SK-N-DZ (cell line): Measurements from ENCODE around the gene B3GNT2.
A peak's percentile ranks its signal among the peaks of the same experiment; 100 is the strongest.

Experiments
- DNase-seq: peaks from one replicate; pipeline ENCODE4 v3.0.0-alpha.2; 2015; ENCODE audit warnings: low spot score

B3GNT2 gene

DNA sequence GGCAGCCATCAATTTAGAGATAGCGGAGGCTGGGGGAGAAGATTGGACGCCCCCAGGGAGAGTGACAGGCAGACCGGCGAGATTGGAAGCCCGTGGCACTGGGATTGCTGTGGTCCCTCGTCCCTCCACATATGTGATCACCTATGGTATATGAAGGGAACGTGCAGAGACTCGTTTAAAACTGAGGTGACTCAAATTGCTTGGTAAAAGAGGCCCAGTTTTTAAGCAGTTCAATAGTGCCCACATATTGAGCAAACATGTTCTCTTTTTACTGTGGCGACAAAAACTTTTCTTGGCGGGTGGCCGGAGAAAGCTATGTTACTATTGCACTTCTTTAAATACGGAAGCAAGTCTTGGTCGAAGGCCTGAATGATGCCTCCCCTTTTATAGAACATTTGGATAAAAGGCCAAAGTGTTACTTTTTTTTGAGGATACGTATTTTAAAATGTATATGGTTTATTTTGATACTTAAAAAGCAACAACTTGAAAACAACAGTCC lies 9.1 kb downstream of the B3GNT2 start:
- DNase-seq, result no peak

DNA sequence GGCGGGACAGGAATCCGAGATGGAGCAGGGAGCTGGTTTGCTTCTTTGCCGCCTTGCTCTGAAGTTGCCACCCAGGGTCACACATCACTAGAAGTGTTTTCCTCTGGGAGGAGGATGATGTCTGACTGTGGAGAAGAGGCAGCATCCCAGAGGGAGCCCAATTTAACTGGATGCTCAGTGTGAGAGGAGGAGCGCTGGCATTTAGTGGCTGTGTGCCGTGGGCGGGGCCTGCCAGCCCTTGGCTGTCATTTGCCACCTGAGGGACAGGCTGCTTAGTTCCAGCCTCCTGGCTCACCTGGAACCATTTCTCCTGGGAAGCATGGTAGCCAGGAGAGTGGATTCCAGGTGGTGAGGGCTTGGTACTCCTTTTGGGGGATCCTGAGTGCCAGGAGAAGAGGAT lies 9.6 kb downstream of the B3GNT2 start:
- DNase-seq, result no peak

DNA sequence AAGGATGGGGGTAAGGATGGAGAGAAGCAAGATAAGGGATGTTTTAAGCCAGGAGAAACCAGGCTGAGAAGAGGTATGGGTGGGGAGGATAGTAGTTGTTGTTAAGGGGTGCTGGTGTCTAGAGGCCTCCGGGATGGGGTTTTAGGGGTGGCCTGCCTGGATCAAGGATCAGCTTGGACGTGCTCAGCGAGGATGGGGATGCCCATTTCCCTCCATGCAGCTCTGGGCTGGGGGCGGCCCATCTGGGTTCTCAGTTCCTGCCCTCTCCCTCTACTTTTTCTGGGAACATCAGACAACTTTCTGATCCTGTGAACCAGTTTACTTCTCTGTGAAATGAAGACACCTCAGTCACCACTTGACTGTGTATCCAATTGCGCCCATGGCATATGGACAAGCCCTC lies 10.1 kb downstream of the B3GNT2 start:
- no peak for DNase-seq

DNA sequence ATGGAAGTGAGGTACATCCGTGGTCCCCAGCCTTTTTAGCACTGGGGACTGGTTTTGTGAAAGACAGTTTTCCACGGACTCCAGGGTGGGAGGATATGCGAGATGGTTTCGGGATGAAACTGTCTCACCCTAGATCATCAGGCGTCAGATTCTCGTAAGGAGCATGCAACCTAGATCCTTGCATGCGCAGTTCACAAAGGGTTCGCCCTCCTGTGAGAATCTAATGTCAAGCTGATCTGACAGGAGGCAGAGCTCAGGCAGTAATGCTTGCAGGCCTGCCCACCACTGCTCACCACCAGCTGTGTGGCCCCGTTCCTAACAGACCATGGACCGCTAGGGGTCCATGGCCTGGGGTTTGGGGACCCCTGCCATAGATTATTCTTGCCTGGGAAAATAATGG lies 11.6 kb downstream of the B3GNT2 start:
- DNase-seq, result no peak

GRCh38 chr2:62208074-62208757 lies 12.3 kb downstream of the B3GNT2 start:
- no peak for DNase-seq

DNA sequence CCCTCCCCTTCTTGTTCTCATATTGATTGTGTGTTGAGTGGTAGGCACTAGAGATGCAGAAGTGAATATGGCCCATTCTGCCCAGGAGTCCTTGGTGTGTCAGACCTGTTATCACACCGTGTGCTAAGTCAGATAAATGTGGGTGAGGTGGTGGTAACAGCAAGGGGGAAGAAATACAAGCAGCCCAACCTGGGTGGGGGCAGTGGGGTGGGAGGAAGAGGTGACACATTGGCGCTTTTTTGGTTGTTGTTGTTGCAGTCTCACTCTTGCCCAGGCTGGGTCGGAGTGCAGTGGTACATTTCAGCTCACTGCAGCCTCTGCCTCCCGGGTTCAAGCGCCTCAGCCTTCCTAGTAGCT lies 12.8 kb downstream of the B3GNT2 start:
- no peak for DNase-seq

- DNase-seq, result no peak
Measured at GRCh38 chr2:62209427-62209991, 13.6 kb downstream of the B3GNT2 start.

- DNase-seq, result peak; percentile 84
Measured at GRCh38 chr2:62215306-62216064, 19.6 kb downstream of the B3GNT2 start.

- DNase-seq, result no peak
Measured at GRCh38 chr2:62216113-62216512, 20.2 kb downstream of the B3GNT2 start.

DNA sequence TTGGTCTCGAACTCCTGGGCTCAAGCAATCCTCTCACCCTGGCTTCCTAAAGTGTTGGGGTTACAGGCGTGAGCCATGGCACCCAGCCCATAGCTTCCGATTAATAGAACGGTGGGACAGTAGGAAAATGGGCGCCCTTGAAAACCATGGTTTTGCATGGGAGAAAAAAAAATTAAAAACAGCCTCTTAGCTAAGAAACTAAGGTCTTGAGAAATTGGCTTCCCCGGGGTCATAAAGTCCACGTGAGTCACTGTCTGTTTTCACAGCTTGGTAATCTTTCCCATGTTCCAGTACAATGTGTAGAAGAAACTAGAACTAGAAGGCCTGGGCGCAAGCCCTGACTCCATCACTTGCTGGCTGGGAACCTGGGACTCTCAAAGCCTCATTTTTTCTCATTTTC lies 20.7 kb downstream of the B3GNT2 start:
- no peak for DNase-seq

GRCh38 chr2:62217421-62217820 lies 21.5 kb downstream of the B3GNT2 start:
- no peak for DNase-seq

GRCh38 chr2:62217970-62218369 lies 22.1 kb downstream of the B3GNT2 start:
- DNase-seq, result no peak

DNA sequence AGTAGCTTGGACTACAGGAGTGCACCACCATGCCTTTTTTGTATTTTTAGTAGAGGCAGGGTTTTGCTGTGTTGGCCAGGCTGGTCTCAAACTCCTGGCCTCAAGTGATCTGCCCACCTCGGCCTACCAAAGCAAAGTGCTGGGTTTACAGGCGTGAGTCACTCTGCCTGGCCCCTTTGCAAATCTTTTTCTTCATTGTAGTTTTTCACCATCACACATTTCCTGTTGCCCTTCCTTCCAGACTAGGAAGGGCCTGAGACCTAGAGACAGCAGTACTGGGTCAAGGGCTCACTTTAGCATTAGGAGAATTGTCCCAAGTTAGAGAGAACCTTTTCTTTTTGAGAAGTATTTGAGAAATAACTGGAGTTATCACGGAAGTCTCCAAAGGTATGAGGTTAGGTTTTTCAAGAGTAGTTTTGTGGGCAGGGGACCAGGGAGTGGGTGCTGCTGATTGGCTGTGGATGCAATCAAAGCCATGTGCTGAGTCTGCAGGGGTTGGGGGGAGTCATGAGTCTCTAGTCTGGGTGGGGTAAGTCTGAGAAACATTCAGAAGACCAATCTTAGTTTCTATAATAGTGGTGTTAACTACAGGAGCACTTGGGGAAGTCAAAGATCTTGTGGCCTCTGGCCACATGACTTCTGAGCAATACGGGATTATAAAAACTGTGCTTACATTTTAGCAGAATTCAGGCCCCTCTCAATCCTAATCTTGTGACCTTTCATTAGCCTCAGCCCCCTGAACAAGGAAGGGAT lies 23.7 kb downstream of the B3GNT2 start:
- no peak for DNase-seq

GRCh38 chr2:62221141-62221540 lies 25.2 kb downstream of the B3GNT2 start:
- no peak for DNase-seq

- no peak for DNase-seq
Measured at GRCh38 chr2:62222171-62222570, 26.3 kb downstream of the B3GNT2 start.

- no peak for DNase-seq
Measured at GRCh38 chr2:62222674-62223073, 26.8 kb downstream of the B3GNT2 start.

GRCh38 chr2:62224976-62225375 lies 29.1 kb downstream of the B3GNT2 start:
- no peak for DNase-seq

GRCh38 chr2:62227386-62228075 lies 31.6 kb downstream of the B3GNT2 start:
- DNase-seq, result no peak

- no peak for DNase-seq
Measured at GRCh38 chr2:62229082-62229605, 33.2 kb downstream of the B3GNT2 start.

DNA sequence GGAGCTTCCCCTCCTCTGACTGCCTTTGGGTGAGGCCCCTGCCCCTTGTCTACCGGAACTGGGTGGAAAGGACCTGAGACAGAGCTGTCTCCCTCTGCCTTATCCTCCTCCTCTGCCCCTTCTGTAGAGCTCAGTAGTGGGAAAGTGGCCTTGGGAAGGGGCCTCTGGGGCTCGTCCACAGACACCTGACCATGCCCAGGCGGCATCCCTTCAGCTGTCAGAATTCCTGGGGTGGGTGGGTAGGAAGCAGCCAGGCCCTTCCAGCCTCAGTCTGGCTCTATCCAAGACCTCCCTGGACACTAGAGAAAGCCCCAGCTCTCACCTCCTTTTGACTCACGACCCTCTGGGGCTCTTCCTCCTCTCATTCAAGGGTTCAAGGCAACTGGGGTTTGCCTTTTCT lies 35.6 kb downstream of the B3GNT2 start:
- no peak for DNase-seq
